ENCODE data around the gene NTRK3.
A peak's percentile ranks its signal among the peaks of the same experiment; 100 is the strongest.

The NTRK3 gene

DNA sequence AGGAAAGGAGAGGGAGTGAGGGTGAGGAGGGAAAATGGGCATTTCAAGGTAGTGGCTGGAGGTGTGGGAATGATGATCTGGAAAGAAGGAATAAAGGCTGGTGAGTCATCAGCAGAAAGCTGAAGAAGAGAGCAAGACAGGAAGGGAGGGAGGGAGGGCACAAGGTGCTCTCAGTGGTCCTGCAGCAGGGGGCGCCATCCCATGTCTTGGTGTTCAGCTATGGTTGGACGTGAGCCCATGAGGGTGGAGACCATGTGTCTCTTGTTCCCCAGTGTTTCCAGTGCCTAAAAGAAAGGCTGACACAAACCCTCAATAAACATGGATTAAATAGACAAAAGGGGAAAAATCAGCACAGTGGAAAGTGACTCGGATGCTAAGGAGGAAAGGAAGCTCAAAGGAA is 228.5 kb downstream of the NTRK3 start:
- Histone ChIP-seq H3K4me2 (ENCODE audit: low read depth, low read length, poor library complexity, severe bottlenecking) (no peak overlapping the region), H3K9me2 (replicated peaks; ENCODE audit: low read depth, low read length) (no peaks in the 10 kb centered on the region), H3F3A (ENCODE audit: low read depth) (no peaks in the 10 kb centered on the region), H3K79me2 (ENCODE audit: insufficient read depth, low read length) (no peaks in the 10 kb centered on the region), H4K20me1 (ENCODE audit: insufficient read depth, low read length, poor library complexity, severe bottlenecking) (no peaks in the 10 kb centered on the region), H3K9me3 (ENCODE audit: insufficient read depth, low read depth, low read length) (no peaks in the 10 kb centered on the region), H3K4me1 (ENCODE audit: insufficient read depth, low read length, poor library complexity, severe bottlenecking) (no peaks in the 10 kb centered on the region), H3K27me3 (ENCODE audit: insufficient read depth, low read length, poor library complexity, severe bottlenecking) (no peaks in the 10 kb centered on the region), H3K9ac (ENCODE audit: low read depth, low read length, poor library complexity, severe bottlenecking) (no peak overlapping the region), H2AFZ (ENCODE audit: low read length) (no peak overlapping the region), H3K36me3 (ENCODE audit: insufficient read depth, low read length) (no peaks in the 10 kb centered on the region), H3K4me3 (ENCODE audit: low read length, poor library complexity, severe bottlenecking) (no peak overlapping the region)
- TF ChIP-seq, protein P1, sequence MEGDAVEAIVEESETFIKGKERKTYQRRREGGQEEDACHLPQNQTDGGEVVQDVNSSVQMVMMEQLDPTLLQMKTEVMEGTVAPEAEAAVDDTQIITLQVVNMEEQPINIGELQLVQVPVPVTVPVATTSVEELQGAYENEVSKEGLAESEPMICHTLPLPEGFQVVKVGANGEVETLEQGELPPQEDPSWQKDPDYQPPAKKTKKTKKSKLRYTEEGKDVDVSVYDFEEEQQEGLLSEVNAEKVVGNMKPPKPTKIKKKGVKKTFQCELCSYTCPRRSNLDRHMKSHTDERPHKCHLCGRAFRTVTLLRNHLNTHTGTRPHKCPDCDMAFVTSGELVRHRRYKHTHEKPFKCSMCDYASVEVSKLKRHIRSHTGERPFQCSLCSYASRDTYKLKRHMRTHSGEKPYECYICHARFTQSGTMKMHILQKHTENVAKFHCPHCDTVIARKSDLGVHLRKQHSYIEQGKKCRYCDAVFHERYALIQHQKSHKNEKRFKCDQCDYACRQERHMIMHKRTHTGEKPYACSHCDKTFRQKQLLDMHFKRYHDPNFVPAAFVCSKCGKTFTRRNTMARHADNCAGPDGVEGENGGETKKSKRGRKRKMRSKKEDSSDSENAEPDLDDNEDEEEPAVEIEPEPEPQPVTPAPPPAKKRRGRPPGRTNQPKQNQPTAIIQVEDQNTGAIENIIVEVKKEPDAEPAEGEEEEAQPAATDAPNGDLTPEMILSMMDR (conservative IDR thresholded peaks at IDR 0.05; ENCODE audit: low read length) = peak; percentile 40
- TF ChIP-seq EZH2phosphoT487 (IDR thresholded peaks at IDR 0.05; ENCODE audit: borderline replicate concordance) = no peak

DNA sequence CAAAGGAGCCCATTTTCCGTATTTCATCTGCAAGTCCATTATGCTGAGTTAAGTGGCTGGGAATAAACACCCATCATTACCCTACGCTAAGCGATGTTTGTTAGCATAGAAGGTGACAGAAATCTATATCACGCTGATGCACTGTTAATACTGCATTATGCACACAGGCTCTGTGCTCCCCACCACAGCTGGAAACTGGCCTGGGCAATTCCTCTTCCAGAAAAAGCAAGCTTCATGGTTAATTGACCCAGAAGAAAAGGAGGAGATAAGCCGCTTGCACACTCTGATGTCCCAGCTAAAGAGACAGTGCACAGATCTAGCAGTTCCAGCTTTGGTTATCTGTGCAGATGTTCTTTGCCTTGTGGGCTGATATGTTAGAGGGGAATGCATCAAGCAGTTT is 232.6 kb downstream of the NTRK3 start:
- Histone ChIP-seq H3K27me3 (ENCODE audit: insufficient read depth, low read length, poor library complexity, severe bottlenecking) (no peaks in the 10 kb centered on the region), H3K9me3 (ENCODE audit: insufficient read depth, low read depth, low read length) (no peaks in the 10 kb centered on the region), H4K20me1 (ENCODE audit: insufficient read depth, low read length, poor library complexity, severe bottlenecking) (no peaks in the 10 kb centered on the region), H3K4me3 (ENCODE audit: low read length, poor library complexity, severe bottlenecking) (no peak overlapping the region), H3K9ac (ENCODE audit: low read depth, low read length, poor library complexity, severe bottlenecking) (no peak overlapping the region), H3K79me2 (ENCODE audit: insufficient read depth, low read length) (no peaks in the 10 kb centered on the region), H3K4me2 (ENCODE audit: low read depth, low read length, poor library complexity, severe bottlenecking) (no peak overlapping the region), H2AFZ (ENCODE audit: low read length) (no peak overlapping the region), H3K36me3 (ENCODE audit: insufficient read depth, low read length) (no peaks in the 10 kb centered on the region), H3K9me2 (replicated peaks; ENCODE audit: low read depth, low read length) (no peaks in the 10 kb centered on the region), H3K4me1 (ENCODE audit: insufficient read depth, low read length, poor library complexity, severe bottlenecking) (no peaks in the 10 kb centered on the region), H3F3A (ENCODE audit: low read depth) (no peaks in the 10 kb centered on the region)
- TF ChIP-seq, protein P1 (conservative IDR thresholded peaks at IDR 0.05; ENCODE audit: low read length) = no peak
- TF ChIP-seq EZH2phosphoT487 (IDR thresholded peaks at IDR 0.05; ENCODE audit: borderline replicate concordance) = no peak

GRCh38 chr15:88022716-88023115 is 233.8 kb downstream of the NTRK3 start:
- TF ChIP-seq, protein P1 (conservative IDR thresholded peaks at IDR 0.05; ENCODE audit: low read length) = no peak
- no peak for TF ChIP-seq EZH2phosphoT487 (IDR thresholded peaks at IDR 0.05; ENCODE audit: borderline replicate concordance)
- H3K4me3 ChIP-seq (ENCODE audit: low read length, poor library complexity, severe bottlenecking) = no peak overlapping the region
- H3K9me2 ChIP-seq (replicated peaks; ENCODE audit: low read depth, low read length) = no peaks in the 10 kb centered on the region
- no peaks in the 10 kb centered on the region for H3K9me3 ChIP-seq (ENCODE audit: insufficient read depth, low read depth, low read length)
- no peaks in the 10 kb centered on the region for H3K79me2 ChIP-seq (ENCODE audit: insufficient read depth, low read length)
- no peaks in the 10 kb centered on the region for H3K27me3 ChIP-seq (ENCODE audit: insufficient read depth, low read length, poor library complexity, severe bottlenecking)
- H3K36me3 ChIP-seq (ENCODE audit: insufficient read depth, low read length) = no peaks in the 10 kb centered on the region
- H2AFZ ChIP-seq (ENCODE audit: low read length) = no peak overlapping the region
- H3F3A ChIP-seq (ENCODE audit: low read depth) = no peaks in the 10 kb centered on the region
- no peak overlapping the region for H3K9ac ChIP-seq (ENCODE audit: low read depth, low read length, poor library complexity, severe bottlenecking)
- H4K20me1 ChIP-seq (ENCODE audit: insufficient read depth, low read length, poor library complexity, severe bottlenecking) = no peaks in the 10 kb centered on the region
- no peaks in the 10 kb centered on the region for H3K4me1 ChIP-seq (ENCODE audit: insufficient read depth, low read length, poor library complexity, severe bottlenecking)
- H3K4me2 ChIP-seq (ENCODE audit: low read depth, low read length, poor library complexity, severe bottlenecking) = no peak overlapping the region

Data from Loucy (cell line).